GM12891 (cell line): ENCODE data around the gene HSPA1A.

ENCODE experiments used
- POLR2A ChIP-seq: IDR thresholded peaks from 2 replicates; pipeline ENCODE4 v1.6.1; 2011; ENCODE audit warnings: low read depth, low read length, control low read depth
- POLR2AphosphoS5 ChIP-seq: IDR thresholded peaks from 2 replicates; pipeline ENCODE4 v1.6.1; 2011; ENCODE audit warnings: low read depth, low read length, control low read depth
- TAF1 ChIP-seq: IDR thresholded peaks from 2 replicates; pipeline ENCODE4 v1.6.1; 2011; ENCODE audit warnings: low read depth, low read length, control low read depth

GRCh38 chr6:31851485-31851832 is 36.1 kb downstream of the HSPA1A start:
- no peak for TF ChIP-seq POLR2A
- TF ChIP-seq POLR2AphosphoS5, result no peak
- TF ChIP-seq TAF1, result no peak
